GM18505 (cell line): Measurements from ENCODE around the gene ACTG2.

Experiments used
- ATAC-seq: cut with Tn5 transposase; IDR thresholded peaks from one replicate; pipeline ENCODE4 v1.9.1; 2021; ENCODE audit not compliant: unreplicated experiment
- POLR2A ChIP-seq: IDR thresholded peaks from 4 replicates; pipeline ENCODE4 v1.6.1; 2011; ENCODE audit warnings: borderline replicate concordance; ENCODE audit not compliant: insufficient read depth, insufficient read length; ENCODE audit errors: extremely low read depth

The ACTG2 gene

DNA sequence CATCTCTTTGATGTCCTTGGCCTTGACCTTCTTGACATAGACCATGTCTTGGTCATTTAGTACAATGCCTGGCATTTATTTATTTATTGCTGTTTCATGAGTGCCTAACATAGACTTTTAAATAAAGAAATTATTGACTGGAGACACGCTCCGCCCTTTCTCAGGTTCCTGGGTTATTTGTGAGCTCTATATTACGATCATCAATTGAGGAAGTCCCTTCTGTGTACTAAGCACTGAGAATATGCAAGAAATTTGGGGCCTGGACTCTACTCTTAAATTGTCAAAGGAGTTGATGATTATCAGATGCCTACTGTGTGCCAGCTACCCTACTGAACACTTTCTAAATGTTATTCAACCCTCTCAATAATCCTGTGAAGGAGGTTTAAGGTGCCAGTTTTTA lies 72.2 kb downstream of the ACTG2 start:
- TF ChIP-seq POLR2A = no peak
- ATAC-seq = no peak

DNA sequence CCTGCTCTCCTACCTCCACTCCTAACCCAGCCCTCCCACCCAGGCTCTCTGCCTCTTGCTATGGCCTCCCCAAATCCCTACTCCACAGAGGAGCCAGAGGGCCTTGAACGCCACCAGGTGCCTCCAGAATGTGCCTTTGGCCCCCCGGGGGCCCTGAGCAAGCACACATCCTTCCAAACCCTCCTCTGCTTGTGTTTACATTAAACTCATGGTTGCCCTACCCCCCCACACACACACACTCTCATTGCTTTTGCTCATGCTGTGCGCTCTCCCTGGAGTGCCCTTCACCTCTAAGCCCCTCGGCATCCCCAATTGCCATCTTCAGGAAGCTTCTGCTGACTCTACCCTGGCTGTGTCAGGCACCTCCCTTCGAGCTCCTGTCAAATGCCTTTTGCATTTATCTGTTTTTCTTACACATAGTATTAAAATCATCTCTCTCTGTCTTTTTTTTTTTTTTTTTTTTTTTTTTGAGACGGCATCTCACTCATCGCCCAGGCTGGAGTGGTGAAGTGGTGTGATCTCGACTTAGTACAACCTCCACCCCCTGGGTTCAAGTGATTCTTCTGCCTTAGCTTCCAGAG lies 75.6 kb downstream of the ACTG2 start:
- ATAC-seq = no peak
- no peak for TF ChIP-seq POLR2A

DNA sequence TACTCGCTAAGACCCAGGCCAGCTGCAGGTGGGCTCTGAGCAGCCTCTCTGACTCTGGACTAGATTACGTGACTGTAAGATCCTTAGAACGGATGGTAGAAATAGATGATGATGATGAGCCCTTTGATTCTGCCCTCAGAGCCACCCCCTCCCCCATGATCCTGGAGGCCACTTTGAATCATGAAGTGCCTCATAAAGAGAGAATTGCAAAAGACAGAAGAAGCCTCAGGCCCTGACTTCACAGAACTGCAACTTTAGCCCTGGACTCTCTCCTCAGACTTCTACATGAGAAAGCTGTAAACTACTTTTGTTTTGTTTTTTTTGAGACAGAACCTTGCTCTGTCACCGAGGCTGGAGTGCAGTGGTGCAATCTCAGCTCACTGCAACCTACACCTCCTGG lies 76.5 kb downstream of the ACTG2 start:
- no peak for ATAC-seq
- TF ChIP-seq POLR2A = no peak
